ENCODE data around the gene PLP1.
"Not testable (repeated sequence)": the region's sequence is repeated elsewhere in the genome, so short reads cannot be mapped to it uniquely, and the experiment has no call there.

PLP1 gene

GRCh38 chrX:103781706-103782105 is 5.1 kb downstream of the PLP1 start:
- DNase-seq: no peak

GRCh38 chrX:103782640-103783039 is 6.0 kb downstream of the PLP1 start:
- no peak for DNase-seq

GRCh38 chrX:103783196-103783595 is 6.6 kb downstream of the PLP1 start:
- DNase-seq: no peak

GRCh38 chrX:103783971-103784370 is 7.3 kb downstream of the PLP1 start:
- no peak for DNase-seq

GRCh38 chrX:103789004-103789403 is 12.4 kb downstream of the PLP1 start:
- no peak for DNase-seq

- DNase-seq: no peak
Observed at GRCh38 chrX:103791228-103791627, 14.6 kb downstream of the PLP1 start.

GRCh38 chrX:103791826-103792485 is 15.3 kb downstream of the PLP1 start:
- DNase-seq: no peak

- peak; percentile 11 for DNase-seq
Observed at GRCh38 chrX:103792916-103793544, 16.4 kb downstream of the PLP1 start.

GRCh38 chrX:103793545-103793940 is 16.9 kb downstream of the PLP1 start:
- no peak for DNase-seq

- no peak for DNase-seq
Observed at GRCh38 chrX:103794119-103794518, 17.5 kb downstream of the PLP1 start.

GRCh38 chrX:103797691-103798090 is 21.1 kb downstream of the PLP1 start:
- DNase-seq: no peak

GRCh38 chrX:103800318-103800717 is 23.7 kb downstream of the PLP1 start:
- DNase-seq: no peak

- no peak for DNase-seq
Observed at GRCh38 chrX:103805860-103806259, 29.2 kb downstream of the PLP1 start.

GRCh38 chrX:103806862-103807474 is 30.3 kb downstream of the PLP1 start:
- no peak for DNase-seq

- DNase-seq: no peak
Observed at GRCh38 chrX:103811858-103812257, 35.2 kb downstream of the PLP1 start.

- not testable (repeated sequence) for DNase-seq
Observed at GRCh38 chrX:103817101-103817500, 40.5 kb downstream of the PLP1 start.

GRCh38 chrX:103817502-103817901 is 40.9 kb downstream of the PLP1 start:
- peak; percentile 6 for DNase-seq

- DNase-seq: no peak
Observed at GRCh38 chrX:103818842-103819619, 42.4 kb downstream of the PLP1 start.

GRCh38 chrX:103820802-103821201 is 44.2 kb downstream of the PLP1 start:
- DNase-seq: not testable (repeated sequence)

GRCh38 chrX:103823591-103823990 is 47.0 kb downstream of the PLP1 start:
- DNase-seq: no peak

- DNase-seq: no peak
Observed at GRCh38 chrX:103825881-103826280, 49.2 kb downstream of the PLP1 start.

- no peak for DNase-seq
Observed at GRCh38 chrX:103828529-103828928, 51.9 kb downstream of the PLP1 start.

GRCh38 chrX:103830848-103831247 is 54.2 kb downstream of the PLP1 start:
- no peak for DNase-seq
